ENCODE results near the gene DDX54.

DDX54 gene

DNA sequence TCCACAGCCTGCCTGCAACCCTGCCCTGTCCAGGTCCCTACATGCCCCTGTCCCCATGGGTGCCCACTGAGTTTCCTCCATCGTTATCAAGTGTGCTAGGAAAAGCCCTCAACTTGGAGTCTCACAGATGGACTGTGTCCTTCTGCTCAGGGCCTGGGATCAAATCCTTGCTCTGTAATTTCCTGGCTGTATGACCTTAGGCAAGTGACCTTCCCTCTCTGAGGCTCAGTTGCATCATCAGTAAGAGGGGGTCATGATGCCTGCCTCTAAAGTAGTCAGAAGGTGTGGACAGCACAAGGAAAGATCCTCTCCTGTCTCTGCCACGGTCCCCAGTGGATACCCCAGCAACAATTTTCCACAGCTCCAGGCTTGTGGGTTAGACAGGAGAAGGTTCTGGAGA, 71.9 kb downstream of the DDX54 start:
- POLR2A ChIA-PET (ENCODE audit: low non-redundant PET) = no interaction called here
- TF ChIP-seq, protein P1, sequence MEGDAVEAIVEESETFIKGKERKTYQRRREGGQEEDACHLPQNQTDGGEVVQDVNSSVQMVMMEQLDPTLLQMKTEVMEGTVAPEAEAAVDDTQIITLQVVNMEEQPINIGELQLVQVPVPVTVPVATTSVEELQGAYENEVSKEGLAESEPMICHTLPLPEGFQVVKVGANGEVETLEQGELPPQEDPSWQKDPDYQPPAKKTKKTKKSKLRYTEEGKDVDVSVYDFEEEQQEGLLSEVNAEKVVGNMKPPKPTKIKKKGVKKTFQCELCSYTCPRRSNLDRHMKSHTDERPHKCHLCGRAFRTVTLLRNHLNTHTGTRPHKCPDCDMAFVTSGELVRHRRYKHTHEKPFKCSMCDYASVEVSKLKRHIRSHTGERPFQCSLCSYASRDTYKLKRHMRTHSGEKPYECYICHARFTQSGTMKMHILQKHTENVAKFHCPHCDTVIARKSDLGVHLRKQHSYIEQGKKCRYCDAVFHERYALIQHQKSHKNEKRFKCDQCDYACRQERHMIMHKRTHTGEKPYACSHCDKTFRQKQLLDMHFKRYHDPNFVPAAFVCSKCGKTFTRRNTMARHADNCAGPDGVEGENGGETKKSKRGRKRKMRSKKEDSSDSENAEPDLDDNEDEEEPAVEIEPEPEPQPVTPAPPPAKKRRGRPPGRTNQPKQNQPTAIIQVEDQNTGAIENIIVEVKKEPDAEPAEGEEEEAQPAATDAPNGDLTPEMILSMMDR (conservative IDR thresholded peaks at IDR 0.05; ENCODE audit: low read depth) = no peak
- CTCF ChIA-PET = no interaction called here

DNA sequence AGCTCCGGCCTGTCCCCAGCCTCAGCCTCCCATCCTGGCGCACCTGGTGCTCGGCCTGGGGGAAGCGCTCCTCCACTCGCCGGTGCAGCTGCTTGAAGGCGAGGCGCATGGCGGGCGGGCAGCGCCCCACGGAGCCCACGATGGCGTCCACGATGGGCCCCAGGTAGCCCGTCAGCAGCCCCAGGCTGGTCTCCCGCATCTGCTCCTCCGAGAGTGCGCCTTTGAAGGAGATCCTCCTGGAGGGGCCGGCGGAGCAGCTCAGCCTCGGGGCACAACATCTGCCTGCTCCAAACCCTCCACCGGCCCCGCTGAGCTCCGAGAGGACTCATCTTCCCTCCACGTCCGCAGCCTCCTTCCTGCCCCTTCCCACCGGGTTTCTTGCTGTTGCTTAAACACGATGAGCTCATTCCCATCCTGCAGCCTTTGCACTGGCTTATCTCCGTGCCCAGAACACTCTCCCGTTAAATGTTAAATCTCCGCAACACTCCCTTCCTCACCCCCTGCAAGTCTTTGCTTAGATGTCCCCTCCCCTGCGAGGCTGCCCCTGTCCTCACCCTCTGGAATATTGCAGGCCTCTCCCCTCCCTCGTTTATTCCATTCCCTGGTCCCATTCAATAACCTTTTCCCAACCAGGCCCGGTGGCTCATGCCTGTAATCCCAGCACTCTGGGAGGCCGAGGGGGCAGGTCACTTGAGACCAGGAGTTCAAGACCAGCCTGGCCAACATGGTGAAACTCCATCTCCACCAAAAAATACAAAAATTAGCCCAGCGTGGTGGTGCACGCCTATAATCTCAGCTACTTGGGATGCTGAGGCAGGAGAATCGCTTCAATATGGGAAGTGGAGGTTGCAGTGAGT, 73.0 kb downstream of the DDX54 start:
- no peak overlapping the region for H3K27ac ChIP-seq
- TF ChIP-seq, protein P1 (conservative IDR thresholded peaks at IDR 0.05; ENCODE audit: low read depth) = no peak
- POLR2A ChIA-PET (ENCODE audit: low non-redundant PET) = no interaction called here
- no peak for DNase-seq (ENCODE audit: low spot score)
- CTCF ChIA-PET = interaction anchor here (0.6 kb wide), 1 partner anchor 21 kb away, joined by 3 read pairs; no protein-coding TSS in a partner anchor

More for the DNA sequence above, 71.9 kb downstream of the DDX54 start:
- H3K27ac ChIP-seq = no peak overlapping the region
- DNase-seq (ENCODE audit: low spot score) = no peak

DNA sequence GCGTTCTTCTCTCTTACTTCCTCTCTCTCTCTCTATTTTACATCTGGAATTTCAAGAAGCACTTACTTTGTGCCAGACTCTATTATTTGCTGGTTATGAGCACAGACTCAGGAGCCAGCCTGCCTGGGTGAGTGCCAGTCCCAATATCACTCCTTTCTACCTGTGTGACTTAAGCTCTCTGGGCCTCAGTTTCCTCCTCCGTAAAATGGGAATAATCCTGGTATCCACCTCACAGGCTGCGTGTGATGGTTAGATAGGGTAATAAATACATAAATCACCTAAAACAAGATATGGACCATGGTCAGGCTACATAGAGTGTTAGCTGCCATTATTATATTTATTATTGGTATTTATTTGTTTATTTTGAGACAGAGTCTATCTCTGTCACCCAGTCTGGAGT, 74.0 kb downstream of the DDX54 start:
- POLR2A ChIA-PET (ENCODE audit: low non-redundant PET) = no interaction called here
- no peak overlapping the region for H3K27ac ChIP-seq
- no peak for DNase-seq (ENCODE audit: low spot score)
- TF ChIP-seq, protein P1 (conservative IDR thresholded peaks at IDR 0.05; ENCODE audit: low read depth) = no peak
- CTCF ChIA-PET = no interaction called here

DNA sequence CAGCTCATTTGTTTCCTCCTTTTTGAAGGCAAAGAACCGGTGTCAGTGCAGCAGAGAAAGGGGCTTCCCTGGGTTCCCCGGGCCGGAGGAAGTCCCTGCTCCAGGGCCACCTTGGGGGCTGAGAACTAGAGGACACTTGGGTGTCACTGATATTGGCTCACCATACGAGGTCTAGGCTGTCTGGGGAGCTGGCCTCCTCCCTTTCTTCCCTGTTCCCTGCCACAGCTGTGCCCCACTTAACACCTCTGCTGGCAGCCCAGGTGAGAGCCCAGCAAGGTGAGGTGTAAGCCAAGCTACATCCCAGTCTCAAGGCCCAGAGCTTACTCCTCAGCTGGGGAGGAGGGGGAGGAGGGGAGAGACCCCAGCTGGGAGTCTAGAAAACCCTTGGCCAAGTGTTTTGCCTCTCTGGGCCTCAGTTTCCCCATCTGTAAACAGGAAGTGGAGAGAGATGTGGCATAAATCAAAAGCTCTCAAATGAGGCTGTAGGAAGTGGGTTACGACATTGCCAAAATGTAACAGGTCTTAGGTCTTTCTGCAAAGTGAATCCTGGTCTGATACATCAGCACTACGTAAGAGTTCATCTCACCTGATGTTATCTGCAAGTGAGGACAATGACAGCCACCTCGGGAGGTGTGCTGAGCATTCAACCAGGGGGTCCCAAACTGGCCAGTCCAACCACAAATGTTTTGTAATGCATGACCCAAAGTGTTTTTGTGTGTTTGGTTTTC, 75.2 kb downstream of the DDX54 start:
- CTCF ChIA-PET = interaction anchor here (0.7 to 0.9 kb wide), 2 partner anchors 11 to 117 kb away, joined by 3 read pairs; no protein-coding TSS in a partner anchor
- POLR2A ChIA-PET (ENCODE audit: low non-redundant PET) = no interaction called here
- no peak for DNase-seq (ENCODE audit: low spot score)

DNA sequence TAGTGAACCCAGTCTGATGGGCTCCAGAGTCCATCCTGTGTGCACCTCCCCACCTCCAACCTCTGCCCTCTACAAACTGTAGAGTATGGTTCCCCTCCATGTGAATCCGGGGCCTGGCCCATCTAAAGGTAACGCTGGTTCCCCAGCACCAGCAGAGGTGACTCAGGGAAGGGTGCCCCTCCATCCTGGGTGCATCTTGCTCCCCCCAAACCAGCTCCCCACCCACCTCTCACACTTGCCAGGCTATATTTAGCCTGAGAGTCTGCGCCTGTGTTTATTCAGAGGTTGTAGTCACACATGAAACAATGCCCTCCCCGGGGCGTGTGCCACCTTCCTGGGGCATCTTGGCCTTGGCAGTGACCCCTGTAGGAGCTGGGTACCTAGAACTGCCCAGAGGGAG, 75.9 kb downstream of the DDX54 start:
- H3K27ac ChIP-seq = no peak overlapping the region
- TF ChIP-seq, protein P1 (conservative IDR thresholded peaks at IDR 0.05; ENCODE audit: low read depth) = no peak
- POLR2A ChIA-PET (ENCODE audit: low non-redundant PET) = no interaction called here
- CTCF ChIA-PET = interaction anchor here (0.7 to 0.9 kb wide), 2 partner anchors 11 to 116 kb away, joined by 3 read pairs; no protein-coding TSS in a partner anchor
- no peak for DNase-seq (ENCODE audit: low spot score)

More for the DNA sequence above, 75.2 kb downstream of the DDX54 start:
- TF ChIP-seq, protein P1 (conservative IDR thresholded peaks at IDR 0.05; ENCODE audit: low read depth) = no peak
- no peak overlapping the region for H3K27ac ChIP-seq

DNA sequence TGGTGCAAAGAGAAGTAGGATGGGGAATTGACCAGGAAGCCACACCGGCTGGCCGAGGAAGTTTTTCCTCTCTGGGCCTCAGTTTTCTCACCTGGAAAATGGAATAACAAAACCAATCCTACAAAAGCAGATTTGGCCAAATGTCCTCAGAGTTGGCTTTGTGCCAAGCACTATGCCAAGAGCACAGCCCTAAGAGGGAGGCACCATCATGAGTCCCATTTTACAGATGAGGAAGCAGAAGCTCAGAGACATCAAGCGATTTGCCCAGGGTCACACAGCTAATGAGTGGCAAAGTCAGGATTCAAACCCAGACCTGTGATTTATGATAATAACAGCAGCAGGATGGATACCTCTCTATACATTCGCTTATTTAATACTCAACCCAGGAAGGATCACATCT, 77.0 kb downstream of the DDX54 start:
- DNase-seq (ENCODE audit: low spot score) = no peak
- CTCF ChIA-PET = interaction anchor here (0.6 to 0.7 kb wide), 2 partner anchors 15 to 24 kb away, joined by 4 read pairs; no protein-coding TSS in a partner anchor
- POLR2A ChIA-PET (ENCODE audit: low non-redundant PET) = no interaction called here
- H3K27ac ChIP-seq = no peak overlapping the region
- TF ChIP-seq, protein P1 (conservative IDR thresholded peaks at IDR 0.05; ENCODE audit: low read depth) = no peak
